Lung (tissue), 12 donors: ENCODE measurements around the gene BICDL1. TPM values are rescaled to one million over a fixed set of nuclear protein-coding genes. Genes with fewer than 3 reads are reported as not detected.

Source experiments
- ATAC-seq: fragments of 200-7000 bp; cut with Tn5 transposase; one replicate; pipeline ENCODE4 v1.9.1; 2020; ENCODE audit warnings: moderate number of reproducible peaks; ENCODE audit not compliant: insufficient read depth, low FRiP score
- DNase-seq, 3 donors: peaks; one replicate each; pipeline ENCODE4 v3.0.0-alpha.2; 2013 to 2017
- H3K27ac ChIP-seq, 2 donors: one replicate each; pipeline ENCODE4 v1.5.1; 2013; ENCODE audit warnings: mild to moderate bottlenecking in 2 of 2, moderate library complexity in 2 of 2, control low read depth in 1 of 2, inconsistent platforms in 1 of 2, low read depth in 1 of 2, low read length in 1 of 2
- H3K27me3 ChIP-seq, 3 donors: one replicate each; pipeline ENCODE4 v1.5.1; 2013; ENCODE audit warnings: low read length in 2 of 3; ENCODE audit not compliant: control insufficient read depth in 3 of 3, insufficient read depth in 3 of 3
- H3K36me3 ChIP-seq, 4 donors: one replicate each; pipeline ENCODE4 v1.5.1; 2013; ENCODE audit warnings: low read length in 4 of 4, mild to moderate bottlenecking in 1 of 4, moderate library complexity in 1 of 4; ENCODE audit not compliant: control insufficient read depth in 4 of 4, insufficient read depth in 4 of 4
- H3K4me1 ChIP-seq, 5 donors: one replicate each; pipeline ENCODE4 v1.5.1; 2013; ENCODE audit warnings: low read length in 5 of 5, mild to moderate bottlenecking in 2 of 5, moderate library complexity in 1 of 5; ENCODE audit not compliant: control insufficient read depth in 5 of 5, insufficient read depth in 5 of 5
- H3K4me3 ChIP-seq: one replicate; pipeline ENCODE4 v1.5.1; 2013; ENCODE audit warnings: mild to moderate bottlenecking, control low read depth, moderate library complexity
- H3K9ac ChIP-seq, 2 donors: one replicate each; pipeline ENCODE4 v1.5.1; 2013; ENCODE audit warnings: low read length in 2 of 2, control low read depth in 1 of 2; ENCODE audit not compliant: insufficient read depth in 1 of 2
- H3K9me3 ChIP-seq, 4 donors: one replicate each; pipeline ENCODE4 v1.5.1; 2013; ENCODE audit warnings: low read length in 3 of 4, mild to moderate bottlenecking in 1 of 4, moderate library complexity in 1 of 4; ENCODE audit not compliant: control insufficient read depth in 4 of 4, insufficient read depth in 3 of 4
- WGBS, 2 donors: extraction: QIAGEN DNeasy Blood & Tissue Kit; methylation state at CpG; one replicate each; pipeline ENCODE4 v1.1.7; 2013; 5-methylcytosine and 5-hydroxymethylcytosine counted together
- polyA plus RNA-seq, 2 donors: library from polyadenylated mRNA; stranded (reverse); fragments of 200-250 nt; gene quantifications; one replicate each; pipeline ENCODE4 v1.2.1, GENCODE V29; 2013
- total RNA-seq, 2 donors: library from RNA; depleted of rRNA in 1 of 2; stranded (reverse); fragments of >200 nt in 1 of 2; gene quantifications; one replicate each; pipeline ENCODE4 v1.2.1, GENCODE V29; 2014 to 2021
- TF ChIP-seq, protein P1 (sequence below): IDR thresholded peaks from 2 replicates; pipeline ENCODE4 v1.5.1; 2012; ENCODE audit warnings: mild to moderate bottlenecking; ENCODE audit errors: control extremely low read depth, extremely low read depth
- donor health status: control.
- donor health status: control.
- donor health status: Bipolar disorder and iron deficiency.
- donor health status: healthy.
- donor health status: DM: yes; HTN: yes; CAD: no.

The BICDL1 gene
- total and polyA plus RNA-seq, 4 donors = 5.2 to 23.7 (median 13.7) TPM

DNA sequence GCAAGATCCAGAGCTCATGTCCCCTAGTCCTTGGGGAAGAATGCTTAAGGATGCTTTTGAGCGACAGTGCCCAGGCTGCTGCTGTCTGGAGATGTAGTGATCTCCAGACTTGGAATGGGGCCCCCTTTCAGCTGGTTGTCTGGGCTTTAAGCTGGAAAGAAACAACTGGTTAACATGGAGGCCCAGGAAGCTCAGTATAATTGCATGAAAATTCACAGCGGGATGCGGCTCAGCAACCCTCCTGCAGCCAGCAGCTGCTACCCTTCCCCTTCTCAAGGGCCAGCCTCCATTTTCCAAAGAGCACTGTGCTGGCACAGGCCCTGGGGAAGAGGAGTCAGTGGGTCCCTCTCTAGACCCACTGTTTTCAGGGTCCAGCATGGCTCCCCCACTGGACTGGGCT is 101.2 kb downstream of the BICDL1 start:
- Histone ChIP-seq H3K9me3 (no peaks in the 10 kb centered on the region), H3K27ac (no peak overlapping the region), H3K36me3 (peaks cover 0 to 27% (median 3%) of the 10 kb centered on the region in 4 donors), H3K9ac (no peak overlapping the region), H3K4me3 (no peak overlapping the region), H3K4me1 (peaks cover 0 to 21% (median 5%) of the 10 kb centered on the region in 5 donors), H3K27me3 (no peaks in the 10 kb centered on the region)
- DNase-seq (no peak), ATAC-seq (no peak)
- TF ChIP-seq, protein P1, sequence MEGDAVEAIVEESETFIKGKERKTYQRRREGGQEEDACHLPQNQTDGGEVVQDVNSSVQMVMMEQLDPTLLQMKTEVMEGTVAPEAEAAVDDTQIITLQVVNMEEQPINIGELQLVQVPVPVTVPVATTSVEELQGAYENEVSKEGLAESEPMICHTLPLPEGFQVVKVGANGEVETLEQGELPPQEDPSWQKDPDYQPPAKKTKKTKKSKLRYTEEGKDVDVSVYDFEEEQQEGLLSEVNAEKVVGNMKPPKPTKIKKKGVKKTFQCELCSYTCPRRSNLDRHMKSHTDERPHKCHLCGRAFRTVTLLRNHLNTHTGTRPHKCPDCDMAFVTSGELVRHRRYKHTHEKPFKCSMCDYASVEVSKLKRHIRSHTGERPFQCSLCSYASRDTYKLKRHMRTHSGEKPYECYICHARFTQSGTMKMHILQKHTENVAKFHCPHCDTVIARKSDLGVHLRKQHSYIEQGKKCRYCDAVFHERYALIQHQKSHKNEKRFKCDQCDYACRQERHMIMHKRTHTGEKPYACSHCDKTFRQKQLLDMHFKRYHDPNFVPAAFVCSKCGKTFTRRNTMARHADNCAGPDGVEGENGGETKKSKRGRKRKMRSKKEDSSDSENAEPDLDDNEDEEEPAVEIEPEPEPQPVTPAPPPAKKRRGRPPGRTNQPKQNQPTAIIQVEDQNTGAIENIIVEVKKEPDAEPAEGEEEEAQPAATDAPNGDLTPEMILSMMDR = no peak
- WGBS, 2 donors = 90 to 95% methylated on average over 3 of the region's 3 CpGs

DNA sequence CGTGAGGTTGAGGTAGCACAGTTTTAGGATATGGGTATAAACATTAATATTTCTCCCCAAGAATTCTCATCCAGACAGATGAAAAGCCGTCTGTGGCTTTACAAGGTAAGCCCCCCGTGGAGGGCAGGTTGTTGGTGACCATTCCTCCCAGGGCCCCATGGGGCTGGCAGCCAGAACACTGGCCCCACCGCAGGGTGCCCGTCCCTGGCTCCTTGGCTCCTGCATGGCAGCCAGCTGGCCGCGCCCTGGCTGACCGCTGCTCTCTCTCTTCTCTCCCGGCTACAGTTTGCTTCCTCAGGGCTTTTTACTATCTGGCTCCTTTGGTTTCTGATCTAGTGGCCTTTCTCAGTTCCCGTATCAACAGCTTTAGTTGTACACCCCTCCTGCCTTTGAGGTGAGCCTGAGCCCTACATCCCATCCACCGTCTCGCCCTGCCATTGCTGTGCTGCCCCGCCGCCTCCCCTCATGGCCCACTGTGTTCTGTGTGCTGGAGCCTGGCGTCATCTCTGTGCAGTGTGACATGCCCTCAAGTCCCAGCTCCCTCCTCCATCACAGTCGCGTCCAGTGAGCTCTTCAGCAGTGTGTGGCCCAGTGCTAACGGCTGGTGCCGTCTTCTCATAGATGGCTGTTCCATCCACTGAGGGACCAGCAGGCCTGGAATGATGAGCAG is 101.7 kb downstream of the BICDL1 start:
- ATAC-seq (no peak), DNase-seq (no peak)
- TF ChIP-seq, protein P1 = no peak
- Histone ChIP-seq H3K9me3 (no peaks in the 10 kb centered on the region), H3K36me3 (peaks cover 0 to 33% (median 3%) of the 10 kb centered on the region in 4 donors), H3K9ac (no peak overlapping the region), H3K27me3 (no peaks in the 10 kb centered on the region), H3K27ac (no peak overlapping the region), H3K4me1 (peaks cover 0 to 21% (median 5%) of the 10 kb centered on the region in 5 donors), H3K4me3 (no peak overlapping the region)
- 88 to 90% methylated on average over 19 of the region's 19 CpGs for WGBS, 2 donors

DNA sequence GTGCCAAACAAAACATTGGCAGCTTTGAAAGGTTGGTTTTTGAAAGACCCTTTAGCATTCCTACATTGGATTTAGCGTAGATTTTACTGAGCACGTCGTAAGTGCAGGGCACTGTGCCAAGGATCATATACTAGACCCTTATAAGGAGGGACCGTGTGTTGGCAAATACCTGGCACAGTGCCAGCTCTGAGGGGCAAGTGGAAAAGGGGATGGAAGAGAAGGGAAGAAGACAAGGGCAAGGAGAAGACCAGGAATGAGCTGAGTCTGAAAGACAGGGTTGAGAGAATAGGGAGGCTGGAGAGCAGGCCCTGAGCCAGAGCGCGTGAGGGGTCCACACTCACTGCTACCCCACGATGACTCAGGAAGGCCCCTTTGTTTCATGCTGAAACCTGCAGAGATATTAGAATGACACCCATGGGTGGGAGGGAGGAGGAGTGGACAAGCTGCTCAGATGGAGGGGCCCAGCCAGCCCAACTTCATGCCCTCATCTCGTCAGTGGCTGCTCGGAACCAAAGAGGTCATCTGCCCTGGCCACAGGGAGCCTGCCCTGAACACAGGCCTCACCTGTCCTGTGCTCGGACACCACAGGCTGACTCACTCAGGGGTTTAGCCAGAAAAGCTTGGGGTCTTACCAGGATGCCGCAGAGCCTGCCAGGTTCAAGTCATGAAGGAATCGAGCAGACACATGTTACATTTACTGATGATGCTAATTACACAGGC is 102.5 kb downstream of the BICDL1 start:
- Histone ChIP-seq H3K27me3 (no peaks in the 10 kb centered on the region), H3K27ac (no peak overlapping the region), H3K4me1 (peaks cover 0 to 19% (median 5%) of the 10 kb centered on the region in 5 donors), H3K36me3 (peaks cover 0 to 39% (median 3%) of the 10 kb centered on the region in 4 donors), H3K9me3 (no peaks in the 10 kb centered on the region), H3K9ac (no peak overlapping the region), H3K4me3 (no peak overlapping the region)
- DNase-seq = no peak
- ATAC-seq = no peak
- 82 to 85% methylated on average over 12 of the region's 12 CpGs for WGBS, 2 donors
- TF ChIP-seq, protein P1 = no peak
